ENCODE measurements around the gene PTPRN2. TPM values are rescaled to one million over a fixed set of nuclear protein-coding genes. Genes with fewer than 3 reads are reported as not detected.
"Not testable (repeated sequence)": the region's sequence is repeated elsewhere in the genome, so short reads cannot be mapped to it uniquely, and the experiment has no call there.

The PTPRN2 gene
- total and polyA plus RNA-seq, 2 experiments from 2014 or later: 0.28 TPM; not detected in 1

- Histone ChIP-seq H3K27ac (no peak overlapping the region), H3K36me3 (no peaks in the 10 kb centered on the region), H3K4me3 (no peak overlapping the region), H3K4me1 (ENCODE audit: low read depth) (no peaks in the 10 kb centered on the region), H3K9me3 (ENCODE audit: low read depth) (no peaks in the 10 kb centered on the region), H3K27me3 (no peaks in the 10 kb centered on the region)
- TF ChIP-seq CTCF (IDR thresholded peaks at IDR 0.05; ENCODE audit: low read depth, low read length): no peak
- no peak for DNase-seq (ENCODE audit: low read depth in 1 of 2, low spot score in 1 of 2)
These were observed 663.6 kb downstream of the PTPRN2 start for GRCh38 chr7:157923903-157924630.

GRCh38 chr7:157922576-157922975 is 665.0 kb downstream of the PTPRN2 start:
- Histone ChIP-seq H3K9me3 (ENCODE audit: low read depth) (no peaks in the 10 kb centered on the region), H3K4me1 (ENCODE audit: low read depth) (no peaks in the 10 kb centered on the region), H3K27me3 (no peaks in the 10 kb centered on the region), H3K27ac (no peak overlapping the region), H3K36me3 (no peaks in the 10 kb centered on the region), H3K4me3 (no peak overlapping the region)
- no peak for TF ChIP-seq CTCF (IDR thresholded peaks at IDR 0.05; ENCODE audit: low read depth, low read length)
- no peak for DNase-seq (ENCODE audit: low read depth in 1 of 2, low spot score in 1 of 2)

- Histone ChIP-seq H3K9me3 (ENCODE audit: low read depth) (no peaks in the 10 kb centered on the region), H3K4me1 (ENCODE audit: low read depth) (no peaks in the 10 kb centered on the region), H3K27me3 (no peaks in the 10 kb centered on the region), H3K36me3 (no peaks in the 10 kb centered on the region), H3K4me3 (no peak overlapping the region), H3K27ac (no peak overlapping the region)
- TF ChIP-seq CTCF (IDR thresholded peaks at IDR 0.05; ENCODE audit: low read depth, low read length): no peak
- DNase-seq (ENCODE audit: low read depth in 1 of 2, low spot score in 1 of 2): no peak
These were observed 669.1 kb downstream of the PTPRN2 start for GRCh38 chr7:157918326-157919080.

GRCh38 chr7:157916946-157917640 is 670.5 kb downstream of the PTPRN2 start:
- H3K27ac ChIP-seq: no peak overlapping the region
- no peaks in the 10 kb centered on the region for H3K9me3 ChIP-seq (ENCODE audit: low read depth)
- H3K36me3 ChIP-seq: no peaks in the 10 kb centered on the region
- no peaks in the 10 kb centered on the region for H3K4me1 ChIP-seq (ENCODE audit: low read depth)
- no peaks in the 10 kb centered on the region for H3K27me3 ChIP-seq
- no peak overlapping the region for H3K4me3 ChIP-seq
- no peak for TF ChIP-seq CTCF (IDR thresholded peaks at IDR 0.05; ENCODE audit: low read depth, low read length)
- DNase-seq (ENCODE audit: low read depth in 1 of 2, low spot score in 1 of 2): no peak

- TF ChIP-seq CTCF (IDR thresholded peaks at IDR 0.05; ENCODE audit: low read depth, low read length): no peak
- Histone ChIP-seq H3K4me3 (no peak overlapping the region), H3K36me3 (no peaks in the 10 kb centered on the region), H3K9me3 (ENCODE audit: low read depth) (peaks cover 2% of the 10 kb centered on the region), H3K27ac (no peak overlapping the region), H3K4me1 (ENCODE audit: low read depth) (no peaks in the 10 kb centered on the region), H3K27me3 (no peaks in the 10 kb centered on the region)
- DNase-seq (ENCODE audit: low read depth in 1 of 2, low spot score in 1 of 2): no peak
These were observed 677.2 kb downstream of the PTPRN2 start for GRCh38 chr7:157910446-157910845.

- H3K4me3 ChIP-seq; H3K36me3 ChIP-seq; DNase-seq (ENCODE audit: low read depth in 1 of 2, low spot score in 1 of 2); H3K27me3 ChIP-seq; H3K27ac ChIP-seq; H3K4me1 ChIP-seq (ENCODE audit: low read depth); H3K9me3 ChIP-seq (ENCODE audit: low read depth): not testable (repeated sequence)
These were observed 677.6 kb downstream of the PTPRN2 start for GRCh38 chr7:157910045-157910444.

Data from cardiac muscle cell (in vitro differentiated cells and primary cell).